NCI-H345 treated with DMSO at 0.1 percent for 48 hours (cell line): Measurements from ENCODE around the gene SNAP25.

ENCODE experiments used
- DNase-seq: peaks from one replicate; lab custom pipeline; 2025; ENCODE audit not compliant: unreplicated experiment; lab: John Stamatoyannopoulos, UW

Gene SNAP25

DNA sequence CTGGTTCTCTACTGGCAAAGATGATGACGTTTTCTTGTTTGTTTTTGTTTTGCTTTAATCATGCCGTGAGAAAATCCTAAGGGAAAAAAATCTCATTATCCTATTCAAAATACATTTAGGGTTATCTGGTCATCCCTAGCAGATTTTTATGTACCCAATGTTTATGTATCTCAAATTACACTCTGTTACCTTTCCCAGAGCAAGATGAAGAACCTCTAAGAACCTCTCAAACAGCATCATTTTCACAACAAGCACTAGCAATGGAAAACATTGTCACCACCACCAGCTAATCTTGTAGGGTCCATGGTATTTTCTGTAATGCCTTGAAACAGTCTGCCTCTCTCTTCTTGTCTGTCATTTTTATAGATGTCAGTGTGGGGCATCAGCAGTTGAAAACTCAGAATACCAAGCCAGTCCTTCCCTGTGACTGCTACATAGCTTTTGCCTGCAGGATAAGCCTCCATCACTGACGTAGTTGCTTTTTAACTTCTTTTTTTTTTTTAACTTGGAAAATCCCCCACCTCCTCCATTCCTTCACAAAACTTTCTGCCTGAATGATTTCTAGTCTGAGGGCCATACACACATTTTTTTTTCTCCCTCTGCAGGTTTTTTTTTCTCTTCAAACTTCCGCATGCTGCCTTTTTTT lies 2.4 kb upstream of the SNAP25 start:
- DNase-seq = no peak

DNA sequence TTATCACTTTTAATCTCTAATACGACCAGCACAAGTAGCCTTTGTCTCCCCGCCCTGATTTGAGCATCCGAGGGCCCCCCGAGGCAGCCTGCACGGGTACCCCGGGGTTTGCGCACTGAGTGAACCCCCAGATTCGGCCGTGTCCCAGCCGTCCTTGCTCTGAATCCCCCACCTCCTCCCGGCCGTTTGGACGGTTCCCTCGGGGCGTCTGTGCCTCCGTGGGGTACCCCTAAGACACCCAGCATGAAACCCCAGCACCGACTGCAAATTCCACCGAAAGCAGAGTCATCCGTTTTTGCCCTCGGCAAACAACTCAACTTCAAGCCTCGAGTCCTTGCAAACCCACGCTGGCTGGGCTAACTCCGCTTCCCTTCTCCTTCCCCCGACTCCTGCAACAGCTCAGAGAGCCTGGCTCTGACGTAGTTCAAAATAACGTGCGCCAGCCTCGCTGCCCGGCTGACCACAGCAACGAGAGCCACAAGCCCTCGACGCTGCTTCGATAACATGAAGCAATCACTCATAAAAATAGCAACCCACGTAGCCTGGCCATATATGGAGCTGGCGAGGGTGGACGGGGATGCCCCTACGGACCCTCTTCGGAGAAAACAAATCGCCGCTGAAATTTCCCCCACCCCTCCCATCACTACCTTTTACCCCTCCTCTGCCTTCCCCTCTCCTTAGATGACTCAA lies 764 bp upstream of the SNAP25 start:
- DNase-seq = peak; percentile 36

DNA sequence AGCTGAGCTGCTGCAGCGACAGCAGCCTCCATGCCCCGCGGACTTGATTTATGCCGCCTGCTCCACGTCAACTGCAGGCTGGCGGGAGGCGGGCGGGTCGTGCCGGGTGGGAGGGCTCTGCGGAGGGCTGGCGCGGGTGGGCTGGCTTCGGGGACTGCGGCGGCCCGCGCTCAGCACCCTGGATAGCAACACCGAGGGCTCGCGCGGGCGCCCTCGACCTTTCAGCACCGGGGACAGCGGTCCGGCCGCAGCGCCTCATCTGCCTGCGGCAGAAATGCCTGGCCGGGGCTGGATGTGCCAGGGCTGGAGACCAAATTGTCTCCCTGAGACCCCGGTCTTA lies 792 bp downstream of the SNAP25 start:
- peak; percentile 53 for DNase-seq

DNA sequence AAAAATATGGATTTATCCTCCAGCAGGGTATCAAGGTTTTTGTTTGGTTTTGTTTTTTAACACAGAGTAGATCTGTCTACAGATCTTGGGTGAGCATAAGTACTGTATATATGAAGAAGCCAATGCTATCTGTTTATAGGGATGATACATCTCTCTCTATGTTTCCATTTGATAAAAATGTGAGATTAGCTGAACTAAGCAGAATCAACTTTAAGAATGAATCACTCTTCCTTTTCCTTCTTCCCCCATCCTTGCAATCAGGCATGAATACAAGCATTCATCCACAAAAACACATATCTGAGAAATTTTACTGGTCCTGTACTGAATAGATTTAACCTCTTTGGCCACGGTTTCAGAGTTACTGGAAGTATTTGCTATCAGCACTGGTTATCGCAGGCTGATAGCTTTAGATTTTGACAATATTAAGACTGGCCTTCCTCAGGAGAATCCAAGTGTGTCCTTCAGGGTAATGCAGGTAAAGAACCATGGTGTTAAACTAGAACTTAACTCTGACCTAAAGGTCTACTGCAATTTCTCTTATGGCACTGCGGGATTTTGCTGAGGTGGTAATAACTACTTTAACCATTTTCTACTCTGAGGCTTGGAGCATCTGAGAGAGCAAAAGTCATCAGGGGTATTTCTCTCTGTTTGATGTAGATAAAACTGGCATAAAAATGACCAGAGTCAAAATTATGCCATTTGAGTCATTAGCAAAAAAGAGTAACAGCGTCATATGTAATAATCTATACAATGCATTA lies 1.5 kb downstream of the SNAP25 start:
- DNase-seq = no peak

DNA sequence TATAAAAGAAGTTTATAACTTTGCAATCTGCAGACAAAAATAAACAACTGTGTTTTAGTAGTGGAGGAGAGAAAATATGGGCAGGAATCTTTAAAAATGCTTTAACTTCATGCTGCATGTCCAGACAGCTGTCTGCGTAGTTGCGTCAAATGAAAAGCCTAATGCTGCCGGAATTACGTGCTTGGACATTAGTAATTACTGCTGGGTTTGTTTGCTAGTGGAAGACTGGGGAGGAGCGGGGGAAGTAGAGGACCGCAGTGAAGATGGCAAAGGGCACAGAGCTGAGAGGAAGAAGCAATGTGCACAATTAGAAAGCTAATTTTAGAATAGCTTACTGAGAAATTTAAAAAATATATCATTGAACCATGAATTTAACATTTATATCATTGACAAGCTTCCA lies 2.4 kb downstream of the SNAP25 start:
- no peak for DNase-seq

DNA sequence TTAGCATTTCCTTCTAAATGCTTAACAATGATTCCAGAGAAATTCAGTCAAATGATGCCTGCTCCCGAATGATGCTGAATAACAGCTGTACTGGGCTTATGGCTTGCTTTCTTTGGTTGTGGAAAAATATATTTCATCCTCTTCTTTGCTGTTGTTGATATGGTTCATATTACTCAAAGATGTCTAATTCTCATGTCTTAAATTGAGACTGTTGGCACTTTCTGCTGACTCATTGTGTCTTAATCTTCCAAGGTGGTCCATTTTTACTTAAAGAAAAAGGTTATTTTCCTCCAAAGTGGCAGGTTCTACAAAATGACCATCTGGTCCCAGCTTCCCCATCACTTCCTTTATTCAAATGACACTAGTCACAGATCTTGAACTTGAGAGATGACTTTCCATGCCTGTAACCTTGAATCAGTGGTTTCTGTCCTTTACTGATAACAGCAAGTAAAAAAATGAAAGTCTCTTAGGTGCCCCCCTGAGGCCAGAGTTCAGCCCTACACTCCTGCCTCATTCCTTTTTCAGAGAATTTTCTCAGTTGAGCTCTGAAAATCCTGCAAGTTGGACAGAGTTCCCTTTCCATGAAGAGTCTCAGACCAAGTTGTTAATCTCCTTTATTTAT lies 6.9 kb downstream of the SNAP25 start:
- no peak for DNase-seq

DNA sequence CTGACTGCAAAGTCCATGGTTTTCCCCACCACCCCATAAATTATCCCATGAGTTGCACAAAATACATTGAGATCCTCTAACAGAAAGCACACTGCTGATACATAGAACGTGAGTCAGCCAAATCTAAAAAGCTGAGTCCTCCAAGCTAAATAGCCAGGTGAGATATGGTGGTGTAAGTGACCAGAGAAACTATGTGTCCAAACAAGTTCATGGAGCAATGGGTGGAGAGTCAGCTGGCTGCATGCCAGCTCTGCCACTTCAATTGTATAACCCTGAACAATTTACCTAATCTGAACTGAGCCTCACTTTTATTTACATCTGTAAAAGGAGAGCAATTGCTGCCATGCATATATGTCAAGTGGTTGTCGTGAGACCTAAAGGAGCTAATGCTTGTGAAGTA lies 9.7 kb downstream of the SNAP25 start:
- DNase-seq = peak; percentile 53

DNA sequence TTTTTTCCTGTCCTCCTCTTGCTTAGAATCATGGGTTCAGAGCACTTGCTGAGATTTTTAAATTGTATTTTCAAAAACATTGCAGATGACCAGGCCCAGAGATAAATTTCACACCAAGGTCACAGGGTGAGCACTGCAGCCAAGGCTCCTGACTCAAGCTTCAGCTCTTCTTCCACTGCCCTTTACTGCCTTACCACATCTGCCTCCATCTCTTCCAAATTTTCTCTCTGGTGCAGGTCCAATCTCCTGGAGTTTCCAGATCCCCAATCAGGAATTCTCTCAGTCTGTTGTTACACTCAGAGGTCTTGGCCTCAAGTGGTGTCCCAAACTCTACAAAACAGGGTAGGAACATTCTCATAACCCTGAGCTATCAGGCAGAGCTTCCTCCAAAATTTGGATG lies 12.7 kb downstream of the SNAP25 start:
- no peak for DNase-seq

DNA sequence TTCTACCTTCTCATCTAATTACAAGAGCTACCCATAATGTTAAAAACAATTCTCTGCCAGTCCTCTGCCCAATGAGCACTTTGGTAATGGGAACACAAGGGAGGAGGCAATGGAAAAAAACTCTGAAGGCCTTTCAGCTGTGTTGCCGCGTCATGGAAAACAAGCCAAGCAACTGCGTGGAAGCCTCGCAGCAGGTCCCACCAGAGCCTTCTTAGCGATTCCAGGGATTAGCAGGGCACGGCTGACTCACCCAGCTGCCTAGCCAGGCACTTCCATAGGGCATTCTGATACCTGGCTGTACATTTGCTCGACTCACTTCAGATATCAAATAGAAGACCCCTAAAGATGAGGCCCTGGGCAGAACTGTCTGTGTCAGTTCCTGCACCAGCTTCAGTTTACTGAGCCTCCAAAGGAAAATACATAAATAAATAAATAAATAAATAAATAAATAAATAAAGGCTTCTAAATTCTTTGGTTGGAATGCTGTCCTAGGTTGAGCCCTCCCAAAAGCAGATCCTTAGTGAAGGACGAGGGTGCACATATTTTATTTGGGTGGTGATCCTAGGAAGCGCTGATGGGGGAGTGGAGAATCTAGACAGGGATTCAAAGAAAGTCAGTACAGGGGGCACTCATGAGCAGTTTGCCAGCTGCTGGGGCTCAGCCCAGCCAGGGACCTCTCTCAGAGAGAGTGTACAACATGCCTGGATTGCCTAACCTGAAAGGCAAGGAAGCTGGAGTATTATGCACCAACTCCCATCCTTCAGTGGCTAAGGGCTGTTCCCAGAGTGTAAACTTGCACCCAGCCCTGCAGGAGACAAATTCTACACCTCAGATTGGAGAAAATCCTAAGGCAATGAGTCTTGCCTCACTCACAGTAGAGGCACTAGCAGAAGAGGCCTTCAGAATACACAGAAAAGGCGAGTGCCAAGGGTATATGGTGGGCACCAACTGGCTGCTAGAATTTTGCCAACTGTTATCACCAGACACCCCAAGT lies 18.2 kb downstream of the SNAP25 start:
- DNase-seq = no peak

DNA sequence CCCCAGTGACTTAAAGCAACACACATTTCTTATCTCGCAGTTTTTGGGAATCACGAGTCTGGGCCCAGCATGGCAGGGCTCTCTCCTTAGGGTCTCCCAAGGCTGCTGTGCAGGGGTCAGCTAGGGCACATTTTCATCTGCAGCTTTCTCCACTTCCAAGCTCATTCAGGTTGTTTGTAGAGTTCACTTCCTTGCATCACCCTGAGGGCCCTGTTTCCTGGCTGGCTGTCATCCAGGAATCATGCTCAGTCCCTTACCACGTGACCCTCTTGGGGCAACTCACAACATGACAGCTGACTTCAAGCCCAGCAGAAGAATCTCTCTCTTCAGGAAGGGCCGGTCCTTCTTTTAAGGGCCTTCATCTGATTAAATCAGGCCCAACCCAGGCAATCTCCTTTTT lies 21.3 kb downstream of the SNAP25 start:
- DNase-seq = peak; percentile 49

DNA sequence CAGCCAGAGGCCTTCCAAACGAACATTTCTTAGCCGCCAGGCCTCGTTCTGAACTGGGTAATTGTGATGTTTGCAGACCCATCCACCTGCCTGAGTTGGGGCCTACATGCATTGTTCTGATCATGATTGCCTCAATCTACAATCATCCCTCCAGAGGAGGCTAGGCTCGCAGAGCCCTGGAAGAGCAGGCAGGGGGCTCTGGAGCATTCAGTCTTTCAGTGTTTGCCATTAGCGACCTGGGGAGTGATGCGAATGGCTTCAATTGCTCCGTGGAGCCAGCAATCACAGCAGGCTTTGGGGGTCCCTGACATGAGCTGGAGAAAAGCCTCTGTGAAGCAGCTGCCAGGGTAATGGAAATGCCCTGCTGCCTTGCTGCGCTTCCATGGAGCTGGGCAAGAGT lies 22.0 kb downstream of the SNAP25 start:
- DNase-seq = no peak

DNA sequence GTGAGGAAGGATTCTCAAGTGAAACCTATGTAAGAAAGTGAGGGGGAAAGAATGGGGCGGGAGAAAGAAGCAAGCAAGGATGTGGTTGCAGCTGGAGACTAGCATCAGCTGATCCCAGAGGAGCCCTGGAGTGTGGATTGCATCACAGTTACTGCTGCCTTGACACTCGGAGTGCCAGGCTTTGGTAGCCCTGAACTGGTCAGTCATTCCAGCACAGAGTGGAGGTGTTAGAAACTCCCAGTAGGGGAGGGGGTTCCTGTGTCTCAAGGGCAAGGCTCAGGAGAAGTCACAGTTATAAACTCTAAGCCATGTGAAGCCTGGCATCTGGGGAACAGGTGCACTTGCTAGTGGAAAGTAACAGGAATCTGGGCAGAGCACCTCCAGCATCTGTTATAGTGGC lies 23.5 kb downstream of the SNAP25 start:
- no peak for DNase-seq

DNA sequence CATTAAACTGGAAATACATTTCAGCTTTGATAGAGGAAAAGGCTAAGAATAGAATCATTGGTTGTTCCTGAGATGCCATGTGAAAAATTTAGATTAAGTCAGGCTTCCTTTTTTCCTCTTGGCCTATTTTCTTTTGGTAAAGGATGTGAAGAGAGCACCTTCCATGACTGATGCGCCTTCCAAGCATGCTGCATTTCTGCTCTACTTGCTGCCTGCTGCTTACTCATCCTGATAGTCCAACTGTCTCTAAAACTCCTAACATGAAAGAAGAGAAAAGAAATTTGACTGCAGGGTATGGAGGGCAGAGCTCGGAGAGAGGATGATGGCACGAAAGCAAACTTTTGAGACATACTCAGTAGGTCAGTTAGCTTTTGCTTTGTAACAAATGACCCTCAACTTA lies 28.8 kb downstream of the SNAP25 start:
- DNase-seq = no peak

DNA sequence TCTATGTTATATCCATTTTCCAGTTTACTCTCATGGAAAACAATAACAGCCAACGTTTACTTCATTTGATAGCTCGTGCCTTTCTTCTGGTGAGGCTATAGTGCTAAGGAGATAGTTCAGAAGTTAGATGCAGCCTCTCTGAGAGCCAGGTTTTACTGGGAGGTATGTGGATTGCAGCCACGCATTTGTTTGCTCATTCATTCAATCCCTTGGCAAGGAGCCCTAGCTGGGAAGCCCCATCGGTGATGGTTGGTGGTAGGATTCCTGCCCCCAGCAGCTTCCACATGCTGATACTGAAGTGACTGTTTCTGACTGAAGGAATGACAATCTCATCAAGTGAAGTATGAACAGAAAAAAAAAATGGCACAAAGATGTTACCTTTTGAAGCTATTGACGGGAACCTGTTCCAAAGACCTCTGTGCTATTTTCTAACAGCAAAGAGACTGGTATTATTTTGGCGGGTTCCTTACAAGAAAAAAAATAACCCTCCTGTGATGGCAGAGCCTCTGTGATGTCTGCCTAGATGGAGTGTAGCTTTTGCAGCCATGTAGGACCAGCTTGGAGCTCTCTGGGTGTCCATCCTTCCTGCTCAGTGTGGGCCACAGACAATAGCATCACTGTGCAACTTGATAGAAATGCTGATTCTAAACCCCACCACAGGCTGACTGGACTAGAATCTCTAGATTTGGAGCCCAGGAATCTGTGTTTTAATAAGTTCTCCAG lies 30.6 kb downstream of the SNAP25 start:
- no peak for DNase-seq

DNA sequence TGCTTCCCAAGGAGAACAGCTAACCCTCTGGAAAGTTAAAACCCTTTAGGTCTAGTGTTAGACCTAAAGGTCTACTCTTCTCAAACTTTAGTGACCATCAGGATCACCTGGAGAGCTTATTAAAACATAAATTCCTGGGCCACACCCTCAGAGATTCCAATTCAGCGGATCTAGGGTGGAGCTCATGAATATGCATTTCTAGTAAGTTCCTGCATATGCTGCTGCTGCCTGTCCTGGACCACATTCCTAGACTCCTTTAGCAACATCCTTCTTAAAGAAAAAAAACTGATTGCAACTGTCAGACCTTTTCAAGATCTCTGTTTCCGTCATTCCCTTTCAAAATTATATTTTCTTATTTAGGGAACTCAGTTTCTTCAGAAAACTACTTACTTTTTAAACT lies 31.2 kb downstream of the SNAP25 start:
- no peak for DNase-seq

DNA sequence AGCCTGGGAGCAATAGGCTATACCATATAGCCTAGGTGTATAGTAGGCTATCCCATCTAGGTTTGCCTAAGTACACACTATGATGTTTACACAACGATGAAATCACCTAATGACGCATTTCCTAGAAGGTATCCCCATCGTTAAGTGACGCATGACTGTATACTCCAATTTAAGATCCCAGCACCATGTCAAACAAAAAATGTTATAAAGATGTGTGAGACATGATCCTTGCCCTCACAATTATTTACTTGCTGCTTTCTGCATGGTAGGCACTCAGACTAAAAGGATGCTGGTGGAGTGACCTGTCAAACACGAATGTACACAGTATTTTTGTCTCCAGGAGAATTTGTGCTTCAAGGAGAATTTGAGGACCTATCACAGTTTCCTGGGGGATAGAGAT lies 32.3 kb downstream of the SNAP25 start:
- DNase-seq = peak; percentile 15

DNA sequence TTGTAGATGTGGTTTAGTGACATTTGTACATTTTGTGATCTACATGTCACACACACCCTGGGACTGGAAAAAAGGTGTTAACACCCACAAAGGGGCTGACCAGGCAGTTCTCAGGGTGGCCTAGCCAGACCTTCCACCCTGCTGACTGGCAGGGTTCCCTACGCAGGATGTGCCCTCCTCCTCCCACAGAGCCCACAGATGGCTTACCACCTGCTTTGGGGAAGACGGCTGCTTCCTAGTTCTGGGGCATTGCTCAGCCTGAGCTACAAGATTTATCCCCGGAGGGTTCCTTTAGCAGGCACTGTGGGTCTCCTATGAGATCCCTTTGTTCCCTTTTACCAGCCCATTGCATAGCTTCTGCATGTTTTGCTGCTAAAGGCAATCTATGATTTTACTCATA lies 35.1 kb downstream of the SNAP25 start:
- DNase-seq = no peak

DNA sequence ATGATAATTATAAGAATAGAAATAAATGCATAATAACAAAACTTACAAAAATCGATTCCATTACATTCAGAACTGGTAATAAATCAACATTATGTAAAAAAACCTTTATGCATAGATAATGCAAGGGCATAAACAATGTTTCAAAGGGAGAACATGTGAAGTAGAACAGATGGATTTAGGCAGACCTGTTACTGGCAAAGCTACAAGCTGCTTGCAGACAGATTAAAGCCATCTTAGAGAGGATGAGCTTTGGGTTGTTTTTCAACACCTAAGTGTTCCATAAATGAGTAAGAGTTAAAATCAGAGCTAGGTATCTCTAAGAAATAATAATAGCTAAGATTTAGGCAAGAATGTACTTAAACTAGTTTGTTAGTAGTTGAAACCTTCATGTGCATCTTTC lies 37.2 kb downstream of the SNAP25 start:
- no peak for DNase-seq

DNA sequence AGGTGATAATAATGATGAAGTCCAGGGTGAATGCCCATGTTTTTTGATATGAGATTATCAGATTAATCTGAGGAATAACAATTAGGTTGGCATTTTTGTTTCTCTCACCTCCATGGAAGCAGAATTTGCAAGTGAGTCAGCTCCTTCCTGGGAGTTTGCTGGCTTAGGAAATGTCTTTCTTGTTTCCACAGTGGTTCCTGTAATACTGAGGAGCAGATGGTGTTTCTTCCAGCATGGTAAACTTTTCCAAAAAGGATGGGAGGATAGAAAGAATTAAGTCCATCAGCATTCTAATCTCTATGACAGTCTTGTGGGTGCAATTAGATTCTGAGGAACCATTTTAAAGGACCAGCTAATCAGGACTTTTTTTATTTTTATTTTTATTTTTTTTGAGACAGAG lies 40.5 kb downstream of the SNAP25 start:
- DNase-seq = no peak

DNA sequence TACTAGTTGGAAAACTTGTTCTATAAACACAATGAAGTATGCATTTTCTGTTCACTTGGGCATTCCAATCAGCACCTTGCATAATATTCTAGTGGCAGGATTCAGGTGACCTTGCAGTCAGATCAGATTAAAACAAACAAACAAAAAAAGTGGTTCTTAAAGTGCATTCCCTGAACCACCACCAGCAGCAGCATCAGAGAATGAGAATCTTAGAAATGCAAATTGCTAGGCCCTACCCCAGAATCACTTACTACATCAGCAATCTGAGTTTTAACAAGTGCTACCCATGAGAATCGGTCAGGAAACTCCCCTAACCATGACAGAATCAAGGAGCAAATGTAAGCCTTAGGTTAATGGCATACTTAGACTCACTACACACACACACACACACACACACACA lies 41.7 kb downstream of the SNAP25 start:
- no peak for DNase-seq
